ENCODE data around the gene CRY2.
"Not testable (repeated sequence)": the region's sequence is repeated elsewhere in the genome, so short reads cannot be mapped to it uniquely, and the experiment has no call there.

CRY2 gene

GRCh38 chr11:45900916-45901617, 53.8 kb downstream of the CRY2 start:
- no peak for DNase-seq

GRCh38 chr11:45901626-45902025, 54.4 kb downstream of the CRY2 start:
- DNase-seq = no peak

- no peak for DNase-seq
Observed at GRCh38 chr11:45902452-45903380, 55.4 kb downstream of the CRY2 start.

- no peak for DNase-seq
Observed at GRCh38 chr11:45904309-45904915, 57.1 kb downstream of the CRY2 start.

- no peak for DNase-seq
Observed at GRCh38 chr11:45905095-45905494, 57.8 kb downstream of the CRY2 start.

- not testable (repeated sequence) for DNase-seq
Observed at GRCh38 chr11:45905576-45905975, 58.3 kb downstream of the CRY2 start.

GRCh38 chr11:45906096-45906682, 58.9 kb downstream of the CRY2 start:
- DNase-seq = no peak

GRCh38 chr11:45906965-45907611, 59.8 kb downstream of the CRY2 start, which contains the start of gene FREY1:
FREY1 (minus strand) TSS chr11:45907271; CDS start chr11:45907245, 26 bp downstream.
- no peak for DNase-seq

- no peak for DNase-seq
Observed at GRCh38 chr11:45907911-45908370, 60.7 kb downstream of the CRY2 start.

GRCh38 chr11:45909594-45910475, 62.6 kb downstream of the CRY2 start:
- DNase-seq = no peak

GRCh38 chr11:45910623-45911022, 63.3 kb downstream of the CRY2 start:
- no peak for DNase-seq

- no peak for DNase-seq
Observed at GRCh38 chr11:45913514-45913913, 66.2 kb downstream of the CRY2 start.

- DNase-seq = no peak
Observed at GRCh38 chr11:45913942-45914635, 66.8 kb downstream of the CRY2 start.

GRCh38 chr11:45915446-45915845, 68.2 kb downstream of the CRY2 start:
- DNase-seq = no peak

- no peak for DNase-seq
Observed at GRCh38 chr11:45917286-45917622, 70.0 kb downstream of the CRY2 start.

- peak; percentile 94 to 95 for DNase-seq
Observed at GRCh38 chr11:45917623-45918330, 70.5 kb downstream of the CRY2 start, which contains the start of gene PEX16. PEX16 (minus strand) TSS chr11:45917877; CDS start chr11:45917811, 66 bp downstream.

- peak; percentile 72 to 77 for DNase-seq
Observed at GRCh38 chr11:45918331-45918941, 71.2 kb downstream of the CRY2 start.

- no peak for DNase-seq
Observed at GRCh38 chr11:45918962-45919675, 71.8 kb downstream of the CRY2 start.

Data from stimulated activated CD4-positive, alpha-beta T cell treated with anti-CD3 and anti-CD28 coated beads, Interleukin-2, amount 100 ng/mL, for 24 hours (primary cell).